Ecto neural progenitor cell (in vitro differentiated cells): ENCODE data around the gene AFAP1L1.
"Not testable (repeated sequence)": the region's sequence is repeated elsewhere in the genome, so short reads cannot be mapped to it uniquely, and the experiment has no call there.

ENCODE experiments used
- DNase-seq: peaks from one replicate; pipeline ENCODE4 v3.0.0-alpha.2; 2018; ENCODE audit warnings: low spot score

The AFAP1L1 gene

DNA sequence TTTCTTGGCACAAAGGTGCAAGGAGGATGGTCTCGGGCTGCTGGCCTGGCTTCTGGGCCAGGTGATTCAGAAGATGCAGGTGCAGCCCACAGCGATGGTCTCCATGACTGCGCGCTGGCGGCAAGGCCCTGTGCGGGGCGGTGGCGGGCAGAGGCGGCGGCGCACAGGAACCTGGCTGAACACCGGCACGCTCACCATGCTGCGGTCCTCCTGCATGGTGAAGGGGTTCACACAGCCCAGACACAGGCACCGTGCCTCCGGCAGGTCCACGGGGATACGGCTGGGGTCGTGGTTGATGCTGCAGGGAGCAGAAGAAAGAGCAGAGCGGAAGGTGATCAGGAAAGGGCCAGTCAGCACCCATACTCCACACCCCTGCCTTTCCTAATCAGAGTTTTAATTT is 102.6 kb downstream of the AFAP1L1 start:
- DNase-seq = no peak

DNA sequence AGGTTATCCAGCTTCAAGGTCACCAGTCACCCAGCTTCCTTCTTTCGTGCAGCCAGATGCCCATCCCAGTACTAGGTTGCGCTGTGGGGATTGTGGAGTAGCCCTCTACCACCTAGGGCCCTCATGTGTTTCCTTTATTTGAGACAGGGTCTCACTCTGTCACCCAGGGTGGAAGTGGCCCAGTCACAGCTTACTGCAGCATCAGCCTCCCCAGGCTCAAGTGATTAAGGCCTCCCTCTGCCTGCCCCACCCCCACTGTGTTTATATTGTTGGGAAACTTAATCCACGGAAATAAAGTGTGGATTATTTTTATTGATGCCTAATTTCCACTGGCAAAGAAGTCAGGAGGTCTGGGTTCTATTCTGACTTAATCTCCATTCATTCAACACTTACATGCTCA is 103.1 kb downstream of the AFAP1L1 start:
- DNase-seq = no peak

DNA sequence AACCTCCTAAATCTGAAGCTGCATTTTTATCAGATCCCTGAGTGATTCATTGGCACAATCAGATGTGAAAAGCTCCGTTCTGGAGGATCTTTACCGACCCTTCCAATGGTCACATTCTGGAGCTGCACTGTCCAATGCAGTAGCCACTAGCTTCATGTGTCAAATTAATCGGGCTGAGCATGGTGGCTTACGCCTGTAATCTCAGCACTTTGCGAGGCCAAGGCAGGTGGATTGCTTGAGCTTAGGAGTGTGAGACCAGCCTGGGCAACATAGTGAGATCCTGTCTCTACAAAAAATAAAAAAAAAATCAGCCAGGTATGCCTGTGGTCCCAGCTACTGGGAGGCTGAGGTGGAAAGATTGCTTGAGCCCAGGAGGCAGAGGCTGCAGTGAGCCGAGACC is 103.8 kb downstream of the AFAP1L1 start:
- DNase-seq = no peak

DNA sequence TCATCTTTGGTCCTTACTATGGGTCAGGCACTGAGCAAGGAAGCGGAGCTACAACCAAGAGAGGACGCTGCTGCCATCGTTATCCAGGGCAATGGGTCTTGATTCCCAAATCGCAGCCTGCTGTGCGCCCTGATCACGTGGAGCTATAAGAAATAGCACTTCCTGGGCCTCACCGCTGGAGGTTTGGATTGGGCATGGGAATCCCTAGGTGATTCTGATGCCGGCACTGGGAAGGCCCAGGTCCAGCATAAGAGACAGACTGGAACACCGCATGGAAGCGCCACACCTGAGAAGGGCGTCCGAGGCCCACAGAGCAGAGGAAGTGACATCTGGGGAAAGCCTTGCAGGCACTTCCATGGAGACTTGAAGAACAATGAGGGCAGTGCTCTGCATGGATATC is 104.4 kb downstream of the AFAP1L1 start:
- no peak for DNase-seq

DNA sequence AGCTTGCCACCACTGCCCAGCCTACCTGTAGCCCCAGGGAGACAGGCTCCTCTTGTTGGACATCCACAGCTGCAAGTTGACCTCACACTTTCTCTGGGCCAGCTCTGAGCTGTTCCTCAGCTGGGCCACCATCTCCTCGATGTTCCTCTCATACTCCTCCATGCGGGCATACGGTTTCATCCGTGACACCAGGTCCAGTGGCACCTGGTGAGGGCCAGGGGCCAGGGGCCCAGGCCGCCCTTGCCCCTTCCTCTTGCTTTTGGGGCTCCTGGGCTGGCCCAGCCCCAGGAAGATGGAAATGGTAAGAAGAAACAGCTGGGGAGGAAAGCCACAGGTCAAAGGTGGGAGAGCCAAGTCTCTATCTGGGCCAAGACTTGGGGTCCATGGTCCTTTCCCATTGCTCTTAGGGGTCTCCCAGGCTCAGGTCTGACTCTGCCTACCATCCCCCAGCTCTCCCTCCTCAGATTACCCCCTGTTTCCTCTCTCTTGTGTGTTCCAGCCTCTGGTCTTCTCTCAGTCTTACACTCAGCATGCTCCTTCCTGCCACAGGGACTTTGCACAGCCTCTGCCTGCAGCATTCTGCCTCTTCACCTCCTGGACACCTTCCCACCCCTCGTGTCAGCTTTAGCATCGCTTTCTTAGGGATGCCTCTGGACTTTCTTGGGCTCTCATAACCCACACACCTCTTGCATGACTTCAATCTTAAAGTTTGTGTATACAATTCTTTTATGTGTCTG is 105.2 kb downstream of the AFAP1L1 start:
- no peak for DNase-seq

DNA sequence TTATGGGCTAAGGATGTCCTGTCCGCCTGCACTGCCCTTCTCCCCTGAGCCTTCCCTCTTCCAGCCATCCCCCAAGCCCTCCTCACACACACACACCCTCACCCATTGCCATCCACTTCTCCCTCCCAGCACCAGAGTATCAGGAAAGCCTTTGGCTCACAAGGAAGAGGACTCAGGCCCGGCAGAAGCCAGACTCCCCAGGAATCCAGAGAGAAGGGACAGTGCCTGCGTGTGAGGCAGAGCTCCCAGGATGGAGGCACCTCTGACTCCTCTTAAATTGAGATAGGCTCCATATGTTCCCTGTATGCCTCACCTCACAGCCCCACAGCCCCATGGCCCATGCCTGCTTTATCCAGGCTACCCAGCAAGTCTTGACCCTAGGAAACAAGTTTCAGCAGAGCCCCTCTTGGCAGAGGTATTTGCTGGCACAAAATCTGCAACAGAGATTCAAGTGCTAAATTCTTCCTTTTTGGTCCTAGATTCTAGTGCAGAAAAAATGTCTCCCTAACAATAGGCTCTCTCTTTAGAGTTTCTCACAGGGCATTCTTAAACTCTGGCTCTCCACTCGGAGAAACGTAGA is 106.7 kb downstream of the AFAP1L1 start:
- no peak for DNase-seq

DNA sequence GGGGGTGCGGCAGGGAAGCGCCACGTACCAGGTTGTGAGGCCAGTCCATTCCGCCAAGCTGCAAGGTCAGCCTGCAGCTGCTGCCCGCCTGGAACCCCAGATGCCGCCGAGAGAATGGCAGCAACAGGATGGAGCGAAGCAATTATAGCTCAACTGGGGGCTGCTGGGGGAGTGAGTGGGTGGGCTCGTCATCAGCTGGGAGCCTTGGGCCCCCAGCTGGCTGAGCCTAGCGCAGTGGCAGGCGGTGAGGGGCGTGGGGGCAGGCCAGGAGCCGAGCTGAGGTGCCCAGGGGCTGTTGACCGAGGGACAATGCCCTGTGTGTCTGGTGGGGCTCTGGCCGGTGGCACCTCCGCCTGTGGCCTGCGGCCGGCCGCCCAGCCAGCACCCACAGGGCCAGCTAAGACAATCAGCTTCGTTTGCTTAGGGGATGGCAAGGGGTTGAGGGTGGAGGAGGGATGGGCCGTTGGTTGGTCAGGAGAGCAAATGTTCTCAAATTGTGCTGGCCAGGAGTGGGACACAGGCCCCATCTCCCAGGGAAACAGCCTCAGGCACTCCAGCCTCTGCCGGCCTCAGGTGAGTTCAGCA is 107.6 kb downstream of the AFAP1L1 start, which contains the start of gene IL17B:
Gene IL17B (minus strand): TSS at position 116 of the 585 bp plus-strand sequence. CDS start 67 bp downstream, at position 49.
- no peak for DNase-seq

DNA sequence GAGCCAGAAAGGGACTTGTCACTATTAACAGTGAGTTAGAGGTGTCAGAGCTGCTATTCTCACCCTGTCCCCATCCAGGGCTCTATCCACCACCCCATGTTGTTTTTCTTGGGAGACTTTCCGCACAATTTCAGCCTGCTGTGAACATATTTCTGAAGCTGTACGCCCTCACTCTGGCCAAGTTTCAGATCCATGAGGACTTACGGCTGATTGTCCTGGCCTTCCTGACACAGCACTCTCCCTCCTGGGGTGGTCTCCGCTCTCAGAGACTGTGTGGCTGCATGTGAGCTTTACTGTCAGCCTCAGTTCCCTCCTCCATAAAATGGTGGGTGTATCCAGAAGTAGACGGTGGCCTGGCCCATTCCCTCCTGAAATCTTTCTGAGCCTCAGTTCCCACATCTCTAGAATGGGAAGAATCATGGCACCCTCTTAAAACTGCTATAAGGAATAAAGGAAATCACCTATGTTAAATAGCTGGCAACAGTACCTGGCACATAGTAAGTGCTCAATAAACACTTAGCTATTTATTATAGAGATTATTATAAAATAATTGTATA is 108.2 kb downstream of the AFAP1L1 start:
- DNase-seq = no peak

DNA sequence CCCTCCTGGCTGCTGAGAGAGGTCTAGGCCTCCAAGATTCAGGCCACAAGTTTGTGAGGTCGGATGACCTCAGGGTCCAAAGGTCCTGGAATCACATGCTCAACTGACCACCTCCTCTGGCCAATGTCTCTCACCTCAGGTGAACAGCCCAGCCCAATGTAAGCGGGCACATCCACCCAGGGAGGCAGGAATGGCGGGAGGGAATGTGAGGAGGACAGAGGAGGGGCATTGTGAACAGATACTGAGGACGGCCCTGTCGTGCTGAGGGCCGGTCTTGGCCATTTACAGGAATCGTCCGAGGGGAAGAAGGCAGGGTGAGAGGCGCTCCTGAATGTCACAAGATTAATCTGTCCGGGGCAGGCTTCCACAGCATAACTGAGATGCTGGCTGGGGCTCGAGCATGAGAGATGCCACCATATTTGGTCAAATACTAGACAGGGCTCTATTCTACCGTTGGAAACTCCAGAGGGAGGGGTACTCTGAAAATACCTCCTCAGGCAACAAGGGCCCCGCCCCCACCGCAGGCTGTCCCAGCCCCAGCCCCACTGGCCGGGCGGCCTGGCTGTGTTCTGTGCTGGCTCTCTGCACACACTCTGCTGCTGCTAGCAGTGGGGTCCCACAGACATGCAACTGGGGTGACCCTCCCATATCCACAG is 108.9 kb downstream of the AFAP1L1 start:
- DNase-seq = no peak

DNA sequence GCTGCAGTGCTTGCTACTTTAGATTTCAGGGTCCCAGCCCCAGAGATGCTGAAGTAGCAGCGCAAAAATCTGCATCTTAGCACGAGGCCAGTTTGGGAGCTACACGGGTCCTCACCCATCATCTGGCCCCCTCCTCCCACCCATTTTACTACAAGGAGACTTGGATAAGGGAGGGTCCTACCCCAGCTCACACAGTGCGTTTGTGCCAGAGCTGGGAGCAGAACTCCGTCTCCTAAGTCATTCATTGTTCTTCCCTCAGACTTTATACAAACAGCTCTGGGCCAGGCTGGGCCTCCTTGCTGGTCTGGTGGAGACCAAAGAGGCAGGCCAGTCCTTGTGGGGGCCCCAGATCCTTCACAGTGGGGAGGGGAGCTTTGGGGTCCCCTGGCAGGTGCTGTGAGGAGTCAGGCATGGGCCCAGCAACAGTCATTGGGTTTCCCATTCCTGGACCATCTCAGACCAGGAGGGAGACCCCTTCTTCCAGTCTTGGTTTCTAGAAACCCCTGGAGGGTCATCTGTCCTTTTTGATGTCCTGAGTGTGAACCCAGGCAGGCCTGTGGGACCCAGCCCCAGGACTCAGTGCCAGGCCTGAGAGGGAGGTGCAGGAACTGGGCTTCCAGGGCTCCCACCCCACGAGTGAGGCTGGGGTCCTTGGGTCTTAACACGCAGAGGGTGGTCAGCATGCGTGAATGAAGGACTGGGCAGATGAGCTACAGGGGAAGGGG is 109.8 kb downstream of the AFAP1L1 start:
- no peak for DNase-seq

DNA sequence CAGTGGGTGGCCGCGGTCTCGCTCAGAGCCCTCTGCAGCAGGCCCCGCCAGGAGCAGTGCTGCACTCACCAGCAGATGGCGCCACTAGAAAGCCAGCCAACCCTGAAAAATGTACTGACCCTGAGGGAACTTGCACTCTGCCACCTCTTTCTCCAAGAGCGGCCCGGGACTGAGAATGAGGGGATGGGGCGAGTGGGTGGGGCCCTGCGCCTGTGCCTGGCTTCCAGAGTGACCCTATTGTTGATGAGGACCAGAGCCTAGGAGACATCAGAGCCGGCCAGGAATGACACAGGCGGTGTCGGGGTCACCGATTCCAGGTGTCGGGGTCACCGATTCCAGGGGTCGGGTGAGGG is 110.3 kb downstream of the AFAP1L1 start:
- DNase-seq = peak; percentile 93

DNA sequence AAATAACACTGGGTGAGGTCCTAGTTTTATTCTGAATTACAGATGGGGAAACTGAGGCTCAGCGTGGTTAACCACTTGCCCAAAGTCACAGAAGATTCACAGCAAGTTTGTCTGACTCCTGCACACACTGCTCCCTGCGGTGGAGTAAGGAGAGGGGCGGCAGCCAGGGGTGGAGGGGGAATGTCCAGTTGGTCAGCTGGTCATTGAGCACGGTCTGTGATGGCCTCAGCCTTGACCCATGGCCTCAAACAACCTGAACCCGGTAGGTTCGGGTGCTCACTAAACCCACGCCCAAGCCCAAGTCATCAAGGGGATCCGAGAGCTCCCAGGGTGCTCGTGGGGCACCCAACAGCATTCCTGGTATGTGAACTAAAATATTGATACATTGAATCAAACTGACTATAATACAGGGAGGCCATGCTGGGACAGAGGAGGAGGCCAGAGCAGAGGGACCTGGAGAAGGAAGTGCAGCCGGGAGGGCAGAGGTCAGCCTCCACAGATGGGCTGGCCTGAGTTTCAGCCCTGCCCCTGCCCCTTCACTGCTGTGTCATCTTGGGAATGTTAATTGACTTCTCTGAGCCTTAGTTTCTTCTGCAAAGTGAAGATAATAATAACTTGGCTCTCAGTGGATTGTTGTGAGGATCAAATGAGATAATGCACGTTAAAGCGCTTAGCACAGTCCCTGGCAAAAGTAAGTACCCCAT is 111.0 kb downstream of the AFAP1L1 start:
- DNase-seq = no peak

DNA sequence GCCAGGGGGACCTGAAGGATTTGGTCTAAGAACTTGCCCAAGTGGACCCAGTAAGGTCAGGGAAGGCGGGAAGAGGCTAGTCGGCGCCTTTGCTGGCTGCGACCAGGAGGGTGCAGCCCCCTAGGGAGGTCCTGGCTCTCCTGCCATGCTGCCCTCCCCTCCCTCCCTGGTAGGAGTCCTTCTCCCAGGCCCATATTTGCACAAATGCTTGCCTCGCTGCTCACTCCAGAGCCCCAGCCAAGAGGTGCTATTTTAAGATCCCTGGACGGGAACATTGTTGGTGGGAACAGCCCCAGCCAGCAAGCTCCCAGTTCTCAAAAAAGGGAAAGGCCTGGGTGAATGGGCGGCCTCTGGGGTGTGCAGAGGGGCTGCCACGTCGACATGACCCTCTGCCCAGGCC is 111.7 kb downstream of the AFAP1L1 start:
- DNase-seq = no peak

DNA sequence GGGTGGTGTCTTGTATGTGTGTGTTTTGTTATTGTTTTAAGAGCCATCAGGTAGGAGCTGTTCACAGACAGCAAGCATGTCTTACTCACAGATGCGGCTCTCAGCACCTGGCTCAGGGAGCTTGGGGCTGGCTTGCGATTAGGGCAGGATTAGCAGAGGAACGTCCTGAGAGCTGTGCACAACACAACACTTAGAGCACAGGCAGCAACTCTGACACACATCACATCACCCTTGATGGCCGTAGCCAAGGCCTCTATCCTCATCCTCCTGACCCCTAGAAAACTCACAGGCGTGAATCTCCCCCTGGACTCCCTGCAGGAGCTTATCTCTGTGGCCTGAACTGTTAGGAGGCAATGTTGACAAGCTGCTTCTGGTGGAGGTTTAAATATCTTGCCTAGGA is 114.5 kb downstream of the AFAP1L1 start:
- DNase-seq = no peak

DNA sequence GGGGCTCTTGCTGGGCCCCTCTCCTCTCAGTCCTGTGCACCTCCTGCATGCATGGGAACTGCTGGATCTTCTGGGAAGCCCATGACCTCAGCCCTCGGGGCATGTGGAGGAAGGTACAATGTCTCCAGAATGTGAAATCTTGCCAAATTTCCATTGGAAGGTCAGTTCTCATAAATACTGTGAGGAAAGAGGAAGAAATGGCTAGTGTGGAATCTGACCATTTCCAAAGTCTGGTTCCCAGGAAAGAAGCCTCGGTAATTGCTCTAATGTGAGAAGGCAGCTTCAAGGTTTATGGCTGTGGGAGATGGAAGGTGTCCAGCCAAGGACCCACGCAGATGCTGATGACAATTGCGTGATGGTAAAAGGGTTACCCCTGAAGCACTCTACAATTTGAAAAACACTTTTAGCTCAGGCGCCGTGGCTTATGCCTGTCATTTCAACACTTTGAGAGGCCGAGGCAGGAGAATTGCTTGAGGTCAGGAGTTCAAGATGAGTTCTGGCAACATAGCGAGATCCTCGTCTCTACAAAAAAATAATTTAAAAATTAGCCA is 115.5 kb downstream of the AFAP1L1 start:
- DNase-seq = no peak

DNA sequence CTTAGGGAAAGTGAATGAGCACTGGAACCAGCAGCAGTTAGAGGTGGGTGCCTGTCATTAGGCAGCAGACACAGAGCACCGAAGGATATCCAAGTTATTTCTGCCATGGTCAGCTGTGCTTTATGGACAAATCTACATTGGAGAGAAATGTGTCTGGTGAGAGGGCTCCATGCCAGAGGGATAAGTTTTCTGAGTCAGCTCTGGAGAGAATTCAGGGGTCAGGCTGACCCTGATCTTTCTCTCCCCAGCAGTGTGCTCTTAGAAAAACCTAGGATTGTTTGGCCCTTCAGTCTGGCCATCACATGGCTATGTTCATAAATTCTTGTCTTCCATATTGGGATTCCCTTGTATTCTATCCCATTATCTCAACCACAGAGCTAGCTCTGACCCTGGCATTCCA is 116.3 kb downstream of the AFAP1L1 start:
- DNase-seq = no peak

DNA sequence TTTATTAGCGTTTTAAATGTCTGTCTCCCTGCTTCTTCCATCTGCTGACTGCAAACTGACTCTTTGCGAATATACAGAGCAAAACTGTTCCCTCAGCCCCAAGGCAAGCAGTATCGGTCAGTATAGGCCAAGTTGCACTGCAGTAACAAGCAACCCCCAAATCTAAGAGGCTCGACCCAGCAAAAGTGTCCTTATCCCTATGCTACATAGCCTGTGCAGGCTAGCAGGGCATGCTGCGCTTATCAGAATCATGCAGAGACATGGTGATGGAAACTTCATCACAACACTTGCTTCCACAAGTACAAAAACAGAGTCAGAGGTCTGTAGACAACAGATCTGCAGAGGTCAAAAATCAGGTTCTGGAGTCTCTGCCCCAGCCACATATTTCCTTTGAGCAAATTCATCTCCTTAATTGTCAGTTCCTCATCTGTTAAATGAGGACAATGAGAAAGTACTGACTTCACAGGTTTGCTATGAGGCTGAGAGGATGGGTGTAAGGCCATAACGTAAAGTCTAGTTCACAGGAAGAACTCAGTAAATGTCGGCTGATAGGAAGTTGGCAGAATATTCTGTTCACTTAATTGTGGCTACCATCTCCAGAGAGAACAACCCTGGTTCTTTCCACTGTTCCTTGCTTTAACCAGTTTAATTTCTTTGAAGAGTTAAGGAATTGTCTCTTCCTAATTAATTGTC is 117.0 kb downstream of the AFAP1L1 start:
- DNase-seq = no peak

DNA sequence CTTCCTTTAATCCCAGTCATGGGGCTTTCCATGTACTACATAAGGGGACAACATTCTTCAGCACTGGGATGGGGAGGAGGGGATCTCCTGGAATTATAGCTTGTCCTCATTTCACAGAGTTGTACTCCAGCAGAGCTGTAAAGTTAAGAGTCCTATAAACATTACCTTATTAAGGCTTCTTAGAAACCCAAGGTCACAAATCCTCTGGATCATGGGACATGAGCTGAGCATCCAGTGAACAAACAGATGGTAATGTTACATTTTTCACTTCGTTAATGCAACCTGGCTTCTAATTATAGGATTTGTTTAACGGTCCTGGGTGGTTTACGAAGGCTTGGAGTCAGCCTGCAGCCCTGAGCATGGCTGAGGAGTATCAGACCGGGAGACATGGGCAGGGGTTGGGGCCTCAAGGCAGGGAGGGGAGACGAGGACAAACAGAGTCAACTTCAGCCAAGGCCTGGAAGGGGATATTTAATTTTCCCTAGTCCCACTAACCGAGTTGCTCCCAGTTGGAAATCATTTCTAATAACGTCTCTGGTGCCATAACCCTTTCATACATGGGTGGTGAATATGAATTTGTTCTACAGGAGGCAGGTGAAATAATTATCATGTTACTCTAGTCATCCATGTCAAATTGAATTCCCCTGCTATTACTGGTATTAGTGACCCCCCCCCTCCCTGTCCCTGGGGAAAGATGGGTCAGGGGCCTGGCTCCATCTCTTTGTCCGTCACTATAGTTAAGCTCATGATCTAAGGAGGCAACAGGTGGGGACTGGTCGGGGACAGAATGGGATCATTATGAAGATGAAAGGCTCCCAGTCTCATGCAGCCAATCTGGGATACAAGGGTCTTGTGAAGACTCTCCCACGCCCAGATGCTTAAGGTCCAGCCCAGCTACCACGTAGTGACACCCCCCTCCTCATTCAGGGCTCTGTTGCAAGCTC is 118.2 kb downstream of the AFAP1L1 start:
- DNase-seq = no peak

DNA sequence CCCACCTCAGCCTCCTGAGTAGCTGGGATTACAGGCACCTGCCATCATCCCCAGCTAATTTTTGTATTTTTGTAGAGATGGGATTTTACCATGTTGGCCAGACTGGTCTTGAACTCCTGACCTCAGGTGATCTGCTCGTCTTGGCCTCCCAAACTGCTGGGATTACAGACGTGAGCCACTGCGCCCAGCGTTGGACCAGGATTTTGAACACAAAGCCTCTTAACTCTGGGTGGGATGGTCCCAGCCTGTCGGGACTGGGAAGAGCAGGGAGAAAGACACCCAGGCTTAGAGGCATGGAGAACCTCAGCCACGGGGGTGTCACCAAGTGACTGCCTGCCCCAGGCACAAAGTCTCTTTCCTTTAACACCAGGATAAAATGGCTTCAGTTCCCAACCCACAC is 119.4 kb downstream of the AFAP1L1 start:
- DNase-seq = not testable (repeated sequence)
